Measurements from ENCODE around the gene TPGS2.
"Not testable (repeated sequence)": the region's sequence is repeated elsewhere in the genome, so short reads cannot be mapped to it uniquely, and the experiment has no call there.

The TPGS2 gene

GRCh38 chr18:36786686-36787085 is 42.1 kb downstream of the TPGS2 start:
- H3K4me3 ChIP-seq (ENCODE audit: low read length) = no peak overlapping the region
- no peak for DNase-seq (ENCODE audit: low read depth, low spot score)

- H3K4me3 ChIP-seq (ENCODE audit: low read length) = no peak overlapping the region
- no peak for DNase-seq (ENCODE audit: low read depth, low spot score)
Observed at GRCh38 chr18:36783792-36784191, 45.0 kb downstream of the TPGS2 start.

- no peak overlapping the region for H3K4me3 ChIP-seq (ENCODE audit: low read length)
- DNase-seq (ENCODE audit: low read depth, low spot score) = no peak
Observed at GRCh38 chr18:36782710-36783109, 46.1 kb downstream of the TPGS2 start.

GRCh38 chr18:36780748-36781147 is 48.1 kb downstream of the TPGS2 start:
- H3K4me3 ChIP-seq (ENCODE audit: low read length) = no peak overlapping the region
- no peak for DNase-seq (ENCODE audit: low read depth, low spot score)

- no peak for DNase-seq (ENCODE audit: low read depth, low spot score)
- no peak overlapping the region for H3K4me3 ChIP-seq (ENCODE audit: low read length)
Observed at GRCh38 chr18:36777566-36777965, 51.2 kb downstream of the TPGS2 start.

GRCh38 chr18:36776650-36777049 is 52.2 kb downstream of the TPGS2 start:
- no peak for DNase-seq (ENCODE audit: low read depth, low spot score)
- H3K4me3 ChIP-seq (ENCODE audit: low read length) = no peak overlapping the region

GRCh38 chr18:36775396-36775795 is 53.4 kb downstream of the TPGS2 start:
- H3K4me3 ChIP-seq (ENCODE audit: low read length) = no peak overlapping the region
- no peak for DNase-seq (ENCODE audit: low read depth, low spot score)

- no peak for DNase-seq (ENCODE audit: low read depth, low spot score)
- no peak overlapping the region for H3K4me3 ChIP-seq (ENCODE audit: low read length)
Observed at GRCh38 chr18:36772241-36772723, 56.5 kb downstream of the TPGS2 start.

GRCh38 chr18:36771245-36771644 is 57.6 kb downstream of the TPGS2 start:
- H3K4me3 ChIP-seq (ENCODE audit: low read length) = no peak overlapping the region
- peak; percentile 72 for DNase-seq (ENCODE audit: low read depth, low spot score)

GRCh38 chr18:36770315-36770946 is 58.4 kb downstream of the TPGS2 start:
- no peak for DNase-seq (ENCODE audit: low read depth, low spot score)
- H3K4me3 ChIP-seq (ENCODE audit: low read length) = no peak overlapping the region

- DNase-seq (ENCODE audit: low read depth, low spot score) = no peak
Observed at GRCh38 chr18:36769611-36770314, 59.0 kb downstream of the TPGS2 start.

GRCh38 chr18:36769172-36769571 is 59.6 kb downstream of the TPGS2 start:
- no peak for DNase-seq (ENCODE audit: low read depth, low spot score)

More at GRCh38 chr18:36769611-36770314, 59.0 kb downstream of the TPGS2 start:
- no peak overlapping the region for H3K4me3 ChIP-seq (ENCODE audit: low read length)

GRCh38 chr18:36766836-36767235 is 62.0 kb downstream of the TPGS2 start:
- no peak overlapping the region for H3K4me3 ChIP-seq (ENCODE audit: low read length)
- DNase-seq (ENCODE audit: low read depth, low spot score) = no peak

More at GRCh38 chr18:36769172-36769571, 59.6 kb downstream of the TPGS2 start:
- H3K4me3 ChIP-seq (ENCODE audit: low read length) = no peak overlapping the region

- H3K4me3 ChIP-seq (ENCODE audit: low read length); DNase-seq (ENCODE audit: low read depth, low spot score): not testable (repeated sequence)
Observed at GRCh38 chr18:36762965-36763364, 65.8 kb downstream of the TPGS2 start.

- no peak overlapping the region for H3K4me3 ChIP-seq (ENCODE audit: low read length)
- no peak for DNase-seq (ENCODE audit: low read depth, low spot score)
Observed at GRCh38 chr18:36762074-36762473, 66.7 kb downstream of the TPGS2 start.

GRCh38 chr18:36761186-36761698 is 67.6 kb downstream of the TPGS2 start:
- H3K4me3 ChIP-seq (ENCODE audit: low read length) = no peak overlapping the region
- DNase-seq (ENCODE audit: low read depth, low spot score) = no peak

GRCh38 chr18:36760598-36760997 is 68.2 kb downstream of the TPGS2 start:
- no peak for DNase-seq (ENCODE audit: low read depth, low spot score)
- H3K4me3 ChIP-seq (ENCODE audit: low read length) = no peak overlapping the region

- no peak for DNase-seq (ENCODE audit: low read depth, low spot score)
Observed at GRCh38 chr18:36759167-36759776, 69.5 kb downstream of the TPGS2 start.

GRCh38 chr18:36758623-36759022 is 70.2 kb downstream of the TPGS2 start:
- H3K4me3 ChIP-seq (ENCODE audit: low read length) = no peak overlapping the region

More at GRCh38 chr18:36759167-36759776, 69.5 kb downstream of the TPGS2 start:
- H3K4me3 ChIP-seq (ENCODE audit: low read length) = no peak overlapping the region

GRCh38 chr18:36757991-36758390 is 70.8 kb downstream of the TPGS2 start:
- no peak for DNase-seq (ENCODE audit: low read depth, low spot score)
- H3K4me3 ChIP-seq (ENCODE audit: low read length) = no peak overlapping the region

More at GRCh38 chr18:36758623-36759022, 70.2 kb downstream of the TPGS2 start:
- DNase-seq (ENCODE audit: low read depth, low spot score) = no peak

Measured in Jurkat, Clone E6-1 (cell line).